Gastrocnemius medialis (tissue), 4 donors: ENCODE data around the gene TMEM14A. TPM values are rescaled to one million over a fixed set of nuclear protein-coding genes. Genes with fewer than 3 reads are reported as not detected.

Experiments
- ATAC-seq, 2 donors: fragments of 150-250 bp; one replicate each; pipeline ENCODE4 v1.9.1; 2016
- DNase-seq, 2 donors: peaks; one replicate each; pipeline ENCODE4 v3.0.0-alpha.2; 2019
- H3K27ac ChIP-seq, 4 donors: fragments of 200-600 bp; sonication (generic); 1 replicate in 1 of 4; 2 replicates in 3 of 4; pipeline ENCODE4 v1.5.1; 2016 to 2018; ENCODE audit warnings: mild to moderate bottlenecking in 2 of 4, moderate library complexity in 1 of 4
- H3K27me3 ChIP-seq, 3 donors: fragments of 200-600 bp; sonication (generic) in 2 of 3; 1 replicate in 1 of 3; 2 replicates in 2 of 3; pipeline versions ENCODE4 v1.5.1 to v1.6.0; 2016 to 2019; ENCODE audit warnings: mild to moderate bottlenecking in 1 of 3, moderate library complexity in 1 of 3
- H3K36me3 ChIP-seq, 2 donors: fragments of 200-600 bp; sonication (generic) in 1 of 2; one replicate each; pipeline ENCODE4 v1.5.1; 2017 to 2018
- H3K4me1 ChIP-seq, 2 donors: fragments of 200-600 bp; sonication (generic) in 1 of 2; one replicate each; pipeline ENCODE4 v1.5.1; 2016 to 2017; ENCODE audit warnings: mild to moderate bottlenecking in 2 of 2
- H3K4me3 ChIP-seq, 4 donors: fragments of 200-600 bp; sonication (generic) in 3 of 4; 1 replicate in 1 of 4; 2 replicates in 3 of 4; pipeline ENCODE4 v1.5.1; 2016 to 2019; ENCODE audit warnings: mild to moderate bottlenecking in 2 of 4
- H3K9me3 ChIP-seq, 3 donors: fragments of 200-600 bp; sonication (generic) in 2 of 3; 1 replicate in 1 of 3; 2 replicates in 2 of 3; pipeline ENCODE4 v1.5.1; 2016 to 2019
- POLR2A ChIP-seq, 2 donors: fragments of 450-650 bp; IDR thresholded peaks; one replicate each; pipeline ENCODE4 v1.6.1; 2017; ENCODE audit warnings: antibody characterized with exemption in 2 of 2, mild to moderate bottlenecking in 2 of 2, moderate library complexity in 2 of 2
- in situ Hi-C, 4 donors: fragments of 200-750 bp; cut with MboI; loops; one replicate each; pipeline versions ENCODE4 v1.15.0 to v1.8.0; 2017; ENCODE audit warnings: low sequenced_read_pairs in 4 of 4
- intact Hi-C: fragments of 100-400 bp; cut with DNase I; formaldehyde crosslinking; loops from one replicate; pipeline ENCODE4 v1.15.1; 2023; ENCODE audit warnings: low total_unique reads
- total RNA-seq, 4 donors: library from RNA; depleted of rRNA; stranded (reverse); fragments of >200 nt; gene quantifications; one replicate each; pipeline versions ENCODE4 v1.1.0 to v1.2.3, GENCODE V29; 2016
- TF ChIP-seq, protein P1 (sequence below), 5 experiments: fragments of 450-650 bp in 3 of 5; fragments of 200-600 bp in 2 of 5; sonication (generic) in 2 of 5; IDR thresholded peaks in 4 of 5; conservative IDR thresholded peaks in 1 of 5; 1 replicate in 4 of 5; 2 replicates in 1 of 5; pipeline ENCODE4 v1.5.1; 2016 to 2019; ENCODE audit warnings: antibody characterized with exemption in 5 of 5, mild to moderate bottlenecking in 3 of 5, moderate library complexity in 3 of 5

TMEM14A gene
- total RNA-seq, 4 donors from 2014 or later: 0.75 to 1.8 (median 1.4) TPM; not detected in 1

DNA sequence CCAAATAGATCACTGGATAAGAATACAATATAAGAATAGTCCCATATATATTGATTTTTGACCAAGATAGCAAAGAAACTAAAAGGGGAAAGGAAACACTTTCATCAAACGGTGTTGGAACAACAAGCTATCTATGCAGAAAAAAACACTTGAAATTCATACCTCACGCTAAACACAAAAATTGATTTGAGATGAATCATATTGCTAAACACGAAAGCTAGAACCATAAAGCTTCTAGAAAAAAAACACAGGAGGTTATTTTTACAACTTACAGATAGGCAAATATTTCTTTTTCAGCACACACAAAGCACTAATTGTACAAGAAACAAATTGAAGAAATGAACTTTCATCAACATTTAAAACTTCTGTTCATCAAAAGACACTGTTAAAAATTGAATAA is 36.7 kb upstream of the TMEM14A start:
- DNase-seq: no peak
- TF ChIP-seq, protein P1, sequence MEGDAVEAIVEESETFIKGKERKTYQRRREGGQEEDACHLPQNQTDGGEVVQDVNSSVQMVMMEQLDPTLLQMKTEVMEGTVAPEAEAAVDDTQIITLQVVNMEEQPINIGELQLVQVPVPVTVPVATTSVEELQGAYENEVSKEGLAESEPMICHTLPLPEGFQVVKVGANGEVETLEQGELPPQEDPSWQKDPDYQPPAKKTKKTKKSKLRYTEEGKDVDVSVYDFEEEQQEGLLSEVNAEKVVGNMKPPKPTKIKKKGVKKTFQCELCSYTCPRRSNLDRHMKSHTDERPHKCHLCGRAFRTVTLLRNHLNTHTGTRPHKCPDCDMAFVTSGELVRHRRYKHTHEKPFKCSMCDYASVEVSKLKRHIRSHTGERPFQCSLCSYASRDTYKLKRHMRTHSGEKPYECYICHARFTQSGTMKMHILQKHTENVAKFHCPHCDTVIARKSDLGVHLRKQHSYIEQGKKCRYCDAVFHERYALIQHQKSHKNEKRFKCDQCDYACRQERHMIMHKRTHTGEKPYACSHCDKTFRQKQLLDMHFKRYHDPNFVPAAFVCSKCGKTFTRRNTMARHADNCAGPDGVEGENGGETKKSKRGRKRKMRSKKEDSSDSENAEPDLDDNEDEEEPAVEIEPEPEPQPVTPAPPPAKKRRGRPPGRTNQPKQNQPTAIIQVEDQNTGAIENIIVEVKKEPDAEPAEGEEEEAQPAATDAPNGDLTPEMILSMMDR (IDR thresholded peaks at IDR 0.05 in 4 of 5, conservative IDR thresholded peaks at IDR 0.05 in 1 of 5): no peak
- TF ChIP-seq POLR2A (IDR thresholded peaks at IDR 0.05): no peak
- Histone ChIP-seq H3K9me3 (no peaks in the 10 kb centered on the region), H3K27ac (no peak overlapping the region), H3K27me3 (no peaks in the 10 kb centered on the region), H3K4me3 (no peak overlapping the region), H3K36me3 (no peaks in the 10 kb centered on the region), H3K4me1 (no peaks in the 10 kb centered on the region)
- no peak for ATAC-seq
- intact Hi-C loops: no loop called here
- in situ Hi-C loops: no loop called here

DNA sequence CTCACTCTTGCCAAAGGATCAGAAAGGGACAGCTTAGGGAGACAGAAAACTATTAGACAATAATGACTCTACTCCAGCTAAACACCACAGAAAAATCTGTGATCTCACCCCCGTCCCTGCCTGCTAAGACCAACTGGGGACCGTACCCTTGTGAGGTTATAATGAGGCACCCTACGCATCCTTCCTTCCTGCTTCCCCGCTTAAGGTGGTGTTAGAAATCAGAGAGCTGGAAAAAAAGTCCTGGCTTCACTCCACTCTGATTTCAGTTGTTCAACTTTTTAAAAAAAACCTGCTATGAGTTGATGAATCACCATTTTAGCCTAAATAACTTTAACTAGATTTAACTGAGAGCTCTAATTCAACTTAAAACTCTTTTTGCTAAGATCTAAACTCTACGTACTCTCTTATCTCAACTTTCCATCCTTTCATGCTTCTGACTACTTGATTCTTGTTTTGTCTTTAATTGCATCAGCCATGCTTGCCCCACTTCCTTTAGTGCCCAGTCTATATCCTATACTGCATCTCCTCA is 35.8 kb upstream of the TMEM14A start:
- DNase-seq (no peak), ATAC-seq (no peak)
- Histone ChIP-seq H3K27ac (no peak overlapping the region), H3K4me1 (no peaks in the 10 kb centered on the region), H3K9me3 (no peaks in the 10 kb centered on the region), H3K4me3 (no peak overlapping the region), H3K36me3 (no peaks in the 10 kb centered on the region), H3K27me3 (no peaks in the 10 kb centered on the region)
- in situ Hi-C loops (no loop called here), intact Hi-C loops (no loop called here)
- TF ChIP-seq POLR2A (IDR thresholded peaks at IDR 0.05): no peak
- TF ChIP-seq, protein P1 (IDR thresholded peaks at IDR 0.05 in 4 of 5, conservative IDR thresholded peaks at IDR 0.05 in 1 of 5): no peak

- intact Hi-C loops: no loop called here
- no peaks in the 10 kb centered on the region for H3K36me3 ChIP-seq
- no peak overlapping the region for H3K27ac ChIP-seq
- no peak overlapping the region for H3K4me3 ChIP-seq
- no peaks in the 10 kb centered on the region for H3K9me3 ChIP-seq
- no peak for DNase-seq
- H3K27me3 ChIP-seq: no peaks in the 10 kb centered on the region
- H3K4me1 ChIP-seq: no peaks in the 10 kb centered on the region
- no peak for ATAC-seq
- in situ Hi-C loops: no loop called here
- TF ChIP-seq, protein P1 (IDR thresholded peaks at IDR 0.05 in 4 of 5, conservative IDR thresholded peaks at IDR 0.05 in 1 of 5): no peak
- TF ChIP-seq POLR2A (IDR thresholded peaks at IDR 0.05): no peak
Measured at GRCh38 chr6:52636830-52637229, 34.1 kb upstream of the TMEM14A start.

DNA sequence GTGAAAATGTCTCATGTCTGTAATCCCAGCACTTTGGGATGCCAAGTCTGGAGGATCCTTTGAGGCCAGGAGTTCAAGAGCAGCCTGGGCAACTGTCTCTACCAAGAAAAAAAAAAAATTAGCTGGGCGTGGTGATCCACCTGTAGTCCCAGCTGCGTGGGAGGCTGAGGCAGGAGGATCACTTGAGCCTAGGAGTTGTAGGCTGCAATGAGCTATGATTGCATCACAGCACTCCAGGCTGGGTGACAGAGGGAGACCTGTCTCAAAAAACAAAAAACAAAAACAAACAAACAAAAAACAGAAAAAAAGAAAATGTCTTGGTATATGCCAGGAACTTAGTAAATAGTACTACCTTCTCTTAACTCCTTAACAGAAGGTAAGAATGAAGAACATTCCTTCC is 31.4 kb upstream of the TMEM14A start:
- Histone ChIP-seq H3K27ac (no peak overlapping the region), H3K4me1 (no peaks in the 10 kb centered on the region), H3K36me3 (no peaks in the 10 kb centered on the region), H3K9me3 (no peaks in the 10 kb centered on the region), H3K27me3 (no peaks in the 10 kb centered on the region), H3K4me3 (no peak overlapping the region)
- intact Hi-C loops: no loop called here
- DNase-seq: no peak
- TF ChIP-seq POLR2A (IDR thresholded peaks at IDR 0.05): no peak
- TF ChIP-seq, protein P1 (IDR thresholded peaks at IDR 0.05 in 4 of 5, conservative IDR thresholded peaks at IDR 0.05 in 1 of 5): no peak
- in situ Hi-C loops: no loop called here
- no peak for ATAC-seq

DNA sequence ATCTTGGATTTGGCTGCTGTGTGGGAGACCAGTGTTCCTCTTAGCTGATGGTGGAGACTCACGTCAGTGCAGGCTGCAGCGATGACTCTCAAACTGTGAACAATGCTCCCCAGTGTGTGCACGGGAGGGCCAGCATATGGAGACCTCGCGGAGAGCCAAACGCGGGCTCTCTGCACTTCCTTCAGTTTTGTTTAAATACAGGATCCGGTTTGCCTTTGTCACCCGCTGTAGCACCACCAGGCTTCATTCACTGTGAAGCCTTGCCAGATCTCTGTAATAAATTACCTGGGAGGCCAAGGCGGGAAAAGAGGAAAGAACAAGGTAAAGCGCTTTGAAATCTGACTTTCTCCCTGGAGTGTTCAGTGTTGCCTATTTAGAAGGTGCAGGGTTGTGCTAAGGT is 30.7 kb upstream of the TMEM14A start:
- no peak for ATAC-seq
- intact Hi-C loops: no loop called here
- no peak overlapping the region for H3K4me3 ChIP-seq
- no peak for DNase-seq
- no peaks in the 10 kb centered on the region for H3K4me1 ChIP-seq
- TF ChIP-seq, protein P1 (IDR thresholded peaks at IDR 0.05 in 4 of 5, conservative IDR thresholded peaks at IDR 0.05 in 1 of 5): no peak
- TF ChIP-seq POLR2A (IDR thresholded peaks at IDR 0.05): no peak
- in situ Hi-C loops: no loop called here
- no peaks in the 10 kb centered on the region for H3K27me3 ChIP-seq
- H3K36me3 ChIP-seq: no peaks in the 10 kb centered on the region
- no peak overlapping the region for H3K27ac ChIP-seq
- H3K9me3 ChIP-seq: no peaks in the 10 kb centered on the region
